HG02571 (cell line): ENCODE data around the gene TMEM8B.
"Not testable (repeated sequence)": the region's sequence is repeated elsewhere in the genome, so short reads cannot be mapped to it uniquely, and the experiment has no call there.

Experiments used
- ATAC-seq: cut with Tn5 transposase; IDR thresholded peaks from one replicate; pipeline ENCODE4 v1.9.1; 2021; ENCODE audit warnings: mild to moderate bottlenecking, moderate library complexity; ENCODE audit not compliant: unreplicated experiment

TMEM8B gene

DNA sequence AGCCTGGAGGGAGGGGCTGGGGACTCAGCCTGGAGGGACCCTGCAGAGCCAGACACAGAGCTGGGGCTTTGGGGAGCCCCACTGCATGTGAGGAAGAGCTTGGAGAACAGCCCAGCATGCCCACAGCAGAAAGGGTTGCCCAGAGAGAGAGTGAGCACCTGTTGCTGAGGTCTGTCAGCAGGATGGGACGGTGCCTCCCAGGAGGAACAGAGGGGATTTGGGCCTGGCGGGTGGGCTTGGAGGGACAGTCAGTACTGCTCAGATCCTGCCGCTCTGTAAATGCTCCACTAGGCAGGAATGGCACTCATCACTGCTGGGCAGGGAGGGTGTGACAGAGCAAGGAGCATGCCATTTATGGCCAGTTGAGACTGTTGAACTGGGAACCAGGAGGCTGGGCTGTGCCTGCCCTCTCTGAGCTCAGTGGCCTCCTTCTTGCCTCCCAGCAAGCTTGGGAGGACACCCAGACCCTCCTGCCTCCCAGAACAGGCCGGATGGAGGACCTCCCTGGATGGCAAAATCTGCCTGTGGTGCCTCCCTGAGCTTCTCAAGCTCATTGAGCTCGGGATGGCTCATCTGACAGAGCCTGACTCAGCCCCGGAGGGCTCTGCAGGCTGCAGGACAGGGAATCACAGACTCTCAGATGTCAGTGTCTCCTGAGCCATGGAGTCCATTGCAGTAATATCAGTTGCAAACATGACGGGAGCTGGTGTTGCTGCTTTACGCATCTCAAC is 76.2 kb downstream of the TMEM8B start:
- no peak for ATAC-seq

DNA sequence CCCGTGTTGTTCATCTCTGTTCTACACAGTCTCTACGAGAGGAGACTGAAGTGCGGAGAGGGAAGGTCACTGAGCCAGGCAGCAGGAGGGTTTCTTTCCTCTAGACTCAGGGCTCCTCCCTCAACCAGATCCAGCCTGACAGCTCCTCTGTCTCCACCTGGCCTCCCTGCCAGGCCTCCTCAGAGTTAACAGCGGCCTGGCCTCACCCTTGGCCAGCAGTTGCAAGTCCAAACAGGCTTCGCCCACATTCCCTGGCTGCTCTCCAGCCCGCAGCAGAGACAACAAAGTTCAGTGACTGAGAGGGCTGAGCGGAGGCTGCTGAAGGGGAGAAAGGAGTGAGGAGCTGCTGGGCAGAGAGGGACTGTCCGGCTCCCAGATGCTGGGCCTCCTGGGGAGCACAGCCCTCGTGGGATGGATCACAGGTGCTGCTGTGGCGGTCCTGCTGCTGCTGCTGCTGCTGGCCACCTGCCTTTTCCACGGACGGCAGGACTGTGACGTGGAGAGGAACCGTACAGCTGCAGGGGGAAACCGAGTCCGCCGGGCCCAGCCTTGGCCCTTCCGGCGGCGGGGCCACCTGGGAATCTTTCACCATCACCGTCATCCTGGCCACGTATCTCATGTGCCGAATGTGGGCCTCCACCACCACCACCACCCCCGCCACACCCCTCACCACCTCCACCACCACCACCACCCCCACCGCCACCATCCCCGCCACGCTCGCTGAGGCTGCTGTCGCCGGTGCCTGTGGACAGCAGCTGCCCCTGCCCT is 77.1 kb downstream of the TMEM8B start, which contains the start of gene HRCT1:
Gene HRCT1 (plus strand): TSS at position 291 of the 768 bp plus-strand sequence. CDS start 86 bp downstream, at position 377.
- no peak for ATAC-seq

DNA sequence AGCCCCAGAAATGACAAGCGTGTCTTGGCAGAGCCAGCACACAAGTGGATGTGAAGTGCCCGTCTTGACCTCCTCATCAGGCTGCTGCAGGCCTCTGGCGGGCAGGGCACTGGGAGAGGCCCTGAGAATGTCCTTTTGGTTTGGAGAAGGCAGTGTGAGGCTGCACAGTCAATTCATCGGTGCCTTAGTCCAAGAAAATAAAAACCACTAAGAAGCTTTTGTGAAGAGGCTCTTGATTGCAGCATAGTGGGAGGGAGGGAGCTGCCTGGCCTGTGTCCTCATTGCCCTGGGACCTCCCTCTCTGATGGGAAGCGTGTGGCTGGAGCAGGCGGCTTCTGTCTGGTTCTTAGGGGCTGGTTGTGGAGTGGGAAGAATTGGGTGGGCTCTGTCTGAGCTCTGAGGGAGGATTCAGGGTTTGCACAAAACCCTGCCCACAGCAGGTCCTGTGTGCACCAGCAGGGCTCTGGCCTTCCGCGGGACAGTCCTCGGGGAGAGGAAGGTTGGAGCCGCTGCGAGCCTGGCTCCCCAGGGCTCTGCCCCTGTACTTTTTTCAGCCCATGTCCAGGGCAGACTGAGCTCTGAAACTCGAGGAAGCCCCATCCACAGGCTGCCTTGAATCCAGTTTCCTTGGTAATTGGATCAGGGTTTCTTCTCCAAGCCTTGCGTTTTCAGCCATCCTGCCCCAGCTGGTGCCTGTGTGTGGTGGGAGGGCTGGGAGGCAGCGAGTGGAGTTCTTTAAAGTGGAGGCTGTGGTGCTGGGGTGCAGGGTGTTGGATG is 78.1 kb downstream of the TMEM8B start:
- ATAC-seq, result no peak

DNA sequence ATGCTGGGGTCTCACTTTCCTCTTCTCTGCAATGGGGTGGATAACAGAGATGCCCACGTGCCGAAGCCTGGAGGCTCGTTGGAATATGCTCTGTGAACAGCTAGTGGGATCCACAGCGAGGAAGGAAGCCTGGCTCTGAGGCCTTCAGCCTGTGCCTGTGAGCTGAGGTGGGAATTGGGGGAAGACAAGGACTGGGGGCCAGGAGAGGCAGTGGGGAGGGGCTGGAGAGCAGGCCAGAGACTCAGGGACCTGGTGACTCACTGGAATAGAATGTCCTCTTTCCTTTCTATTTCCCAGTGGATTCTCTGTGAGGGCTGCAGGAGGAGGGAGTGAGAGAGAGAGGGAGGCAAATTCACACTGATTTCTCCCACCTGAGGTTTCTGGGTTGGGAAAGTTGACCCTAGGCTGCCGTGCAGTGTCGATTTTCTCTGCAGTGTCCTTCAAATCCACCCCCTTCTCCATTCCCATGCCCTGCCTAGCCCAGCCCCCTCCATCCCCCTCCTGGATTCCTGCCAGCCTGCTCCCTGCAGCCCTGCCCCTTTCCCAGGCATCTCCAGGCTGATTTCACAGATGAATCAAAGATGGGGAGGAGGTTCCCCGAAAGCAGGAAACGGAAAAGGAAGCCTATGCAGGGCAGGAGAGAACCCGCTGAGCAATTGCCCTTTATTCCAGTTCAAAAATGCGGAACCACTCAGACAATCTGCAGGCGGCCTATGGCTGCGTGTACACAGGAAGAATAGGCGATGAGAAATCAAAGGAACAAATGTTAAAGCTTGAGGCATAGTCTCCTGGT is 78.9 kb downstream of the TMEM8B start:
- no peak for ATAC-seq

GRCh38 chr9:35908504-35909125 is 79.6 kb downstream of the TMEM8B start:
- ATAC-seq, result no peak

DNA sequence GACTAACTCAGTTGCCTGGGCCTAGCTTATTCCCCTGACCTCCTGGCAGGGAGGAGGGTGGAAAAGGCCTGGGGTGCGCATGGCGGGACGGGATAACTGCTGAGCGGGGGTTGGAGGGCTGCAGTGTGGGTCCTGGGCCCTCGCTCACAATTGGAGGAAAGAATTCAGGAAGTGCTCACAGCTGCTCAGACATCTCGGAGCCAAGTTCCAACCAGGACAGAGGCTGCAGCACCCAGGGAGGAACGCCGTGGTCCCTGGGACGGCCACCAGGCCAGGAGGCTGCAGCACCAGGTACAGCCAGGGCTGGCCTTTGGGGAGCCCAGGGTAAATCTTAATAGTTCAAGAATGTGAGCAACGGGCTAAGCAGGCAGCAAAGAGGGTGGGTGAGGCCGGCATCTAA is 80.2 kb downstream of the TMEM8B start, which contains the start of gene SPAAR:
Gene SPAAR (plus strand): TSS at position 217 of the 400 bp plus-strand sequence. CDS start 974 bp downstream, outside the sequence.
- ATAC-seq, result no peak

DNA sequence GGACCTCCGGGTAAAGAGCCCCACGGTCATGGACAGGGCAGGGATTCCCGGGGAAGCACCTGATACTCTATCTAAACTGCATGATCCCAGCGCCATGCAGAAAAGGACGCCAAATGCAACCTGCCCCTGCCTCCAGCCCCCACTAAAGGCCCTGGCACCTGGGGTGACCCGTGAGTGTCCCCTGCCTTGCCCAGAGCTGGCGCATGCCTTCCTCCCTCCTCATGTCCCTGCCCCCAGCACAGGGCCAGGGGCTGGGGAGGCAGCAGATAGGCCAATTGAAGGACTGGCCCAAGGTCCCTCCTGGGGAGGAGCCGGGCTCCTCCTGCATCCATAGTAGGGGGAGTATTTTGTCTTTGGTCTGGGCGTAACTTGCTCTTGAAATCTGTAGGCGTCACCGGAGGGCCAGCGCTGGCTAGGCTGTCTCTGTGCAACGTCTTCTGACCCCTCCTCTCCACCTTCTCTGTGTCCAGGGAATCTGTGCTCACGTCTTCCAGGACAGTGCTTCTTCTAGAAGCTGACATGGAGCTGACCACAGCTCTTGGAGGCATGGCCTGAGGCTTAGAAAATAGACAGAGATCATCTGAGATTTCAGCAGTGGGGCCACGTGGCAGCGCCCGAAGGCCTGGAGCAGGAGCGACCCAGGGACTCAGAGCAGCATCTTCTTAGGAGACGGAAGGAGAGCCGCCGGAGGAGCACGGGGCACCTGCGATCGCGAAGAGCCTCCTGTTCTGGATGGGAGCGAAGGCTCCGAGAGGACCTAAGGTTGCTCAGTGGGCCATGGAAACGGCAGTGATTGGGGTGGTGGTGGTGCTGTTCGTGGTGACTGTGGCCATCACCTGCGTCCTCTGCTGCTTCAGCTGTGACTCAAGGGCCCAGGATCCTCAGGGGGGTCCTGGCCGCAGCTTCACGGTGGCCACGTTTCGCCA is 80.9 kb downstream of the TMEM8B start:
- ATAC-seq, result no peak

GRCh38 chr9:35910613-35911359 is 81.8 kb downstream of the TMEM8B start:
- no peak for ATAC-seq

DNA sequence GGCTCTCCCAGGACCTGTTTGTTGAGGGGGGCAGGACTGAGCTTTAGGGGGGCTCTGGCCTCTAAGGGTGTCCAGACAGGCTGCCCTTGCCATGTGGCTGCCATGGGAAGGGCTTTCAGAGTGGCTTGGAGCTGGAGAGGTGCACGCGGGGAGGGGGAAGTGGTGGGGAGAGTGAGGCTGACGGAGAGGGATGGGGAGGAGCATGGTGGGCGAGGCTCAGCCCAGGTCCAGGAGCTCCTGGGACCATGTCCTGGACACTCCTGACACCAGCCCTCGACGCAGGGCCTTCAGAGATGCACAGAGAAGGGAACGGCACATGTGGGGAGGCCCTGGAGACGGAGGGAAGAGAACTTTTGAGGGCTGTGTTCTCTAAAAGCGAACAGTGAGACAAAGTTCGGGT is 82.7 kb downstream of the TMEM8B start:
- ATAC-seq, result no peak

- ATAC-seq, result no peak
Measured at GRCh38 chr9:35912791-35913400, 83.9 kb downstream of the TMEM8B start.

DNA sequence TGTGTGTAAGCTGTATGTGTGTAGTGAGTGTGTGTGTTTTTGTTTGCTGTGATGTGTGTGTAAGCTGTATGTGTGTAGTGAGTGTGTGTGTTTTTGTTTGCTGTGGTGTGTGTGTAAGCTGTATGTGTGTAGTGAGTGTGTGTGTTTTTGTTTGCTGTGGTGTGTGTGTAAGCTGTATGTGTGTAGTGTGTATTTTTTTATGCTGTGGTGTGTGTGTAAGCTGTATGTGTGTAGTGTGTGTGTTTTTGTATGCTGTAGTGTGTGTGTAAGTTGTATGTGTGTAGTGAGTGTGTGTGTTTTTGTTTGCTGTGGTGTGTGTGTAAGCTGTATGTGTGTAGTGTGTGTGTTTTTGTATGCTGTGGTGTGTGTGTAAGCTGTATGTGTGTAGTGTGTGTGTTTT is 84.4 kb downstream of the TMEM8B start:
- not testable (repeated sequence) for ATAC-seq

- no peak for ATAC-seq
Measured at GRCh38 chr9:35914301-35914807, 85.3 kb downstream of the TMEM8B start.
